ENCODE data around the gene RAB20.

Gene RAB20

GRCh38 chr13:110509971-110510786 lies 51.3 kb downstream of the RAB20 start:
- Histone ChIP-seq H3K9me3 (no peaks in the 10 kb centered on the region), H3K27me3 (peaks cover 3% of the 10 kb centered on the region), H3K36me3 (no peaks in the 10 kb centered on the region), H3K4me3 (ENCODE audit: low read depth, low read length) (no peak overlapping the region), H3K4me1 (peaks cover 9% of the 10 kb centered on the region; the same call in 1 of the 2 replicates)
- no peak for DNase-seq
- TF ChIP-seq CTCF (IDR thresholded peaks at IDR 0.05; ENCODE audit: low read depth, low read length), result no peak

GRCh38 chr13:110509478-110509926 lies 52.0 kb downstream of the RAB20 start:
- no peak for TF ChIP-seq CTCF (IDR thresholded peaks at IDR 0.05; ENCODE audit: low read depth, low read length)
- Histone ChIP-seq H3K27me3 (peaks cover 3% of the 10 kb centered on the region), H3K4me3 (ENCODE audit: low read depth, low read length) (no peak overlapping the region), H3K9me3 (no peaks in the 10 kb centered on the region), H3K36me3 (no peaks in the 10 kb centered on the region), H3K4me1 (peaks cover 9% of the 10 kb centered on the region; the same call in 1 of the 2 replicates)
- no peak for DNase-seq

GRCh38 chr13:110507678-110508381 lies 53.7 kb downstream of the RAB20 start:
- no peak overlapping the region for H3K4me3 ChIP-seq (ENCODE audit: low read depth, low read length)
- 0 out of 2 replicates have a peak, but pooled peaks have one; percentile 4 for TF ChIP-seq CTCF (IDR thresholded peaks at IDR 0.05; ENCODE audit: low read depth, low read length)
- H3K27me3 ChIP-seq, result peaks cover 3% of the 10 kb centered on the region
- no peaks in the 10 kb centered on the region for H3K9me3 ChIP-seq
- peaks cover 9% of the 10 kb centered on the region; the same call in 1 of the 2 replicates for H3K4me1 ChIP-seq
- H3K36me3 ChIP-seq, result no peaks in the 10 kb centered on the region
- DNase-seq, result no peak

- no peaks in the 10 kb centered on the region for H3K9me3 ChIP-seq
- no peak overlapping the region for H3K4me3 ChIP-seq (ENCODE audit: low read depth, low read length)
- peaks cover 9% of the 10 kb centered on the region; the same call in 1 of the 2 replicates for H3K4me1 ChIP-seq
- no peak for TF ChIP-seq CTCF (IDR thresholded peaks at IDR 0.05; ENCODE audit: low read depth, low read length)
- DNase-seq, result no peak
- H3K27me3 ChIP-seq, result peaks cover 3% of the 10 kb centered on the region
- no peaks in the 10 kb centered on the region for H3K36me3 ChIP-seq
Measured at GRCh38 chr13:110506859-110507566, 54.5 kb downstream of the RAB20 start.

- TF ChIP-seq CTCF (IDR thresholded peaks at IDR 0.05; ENCODE audit: low read depth, low read length), result no peak
- no peak for DNase-seq
- Histone ChIP-seq H3K9me3 (no peaks in the 10 kb centered on the region), H3K27me3 (peaks cover 3% of the 10 kb centered on the region), H3K36me3 (no peaks in the 10 kb centered on the region), H3K4me3 (ENCODE audit: low read depth, low read length) (no peak overlapping the region), H3K4me1 (peaks cover 9% of the 10 kb centered on the region; the same call in 1 of the 2 replicates)
Measured at GRCh38 chr13:110506396-110506795, 55.1 kb downstream of the RAB20 start.
